Activated T-helper 17 cell treated with anti-CD3 and anti-CD28 coated beads, Interleukin-2, amount 50 U/mL, for 72 hours (primary cell): ENCODE data around the gene ZNF692. TPM values are rescaled to one million over a fixed set of nuclear protein-coding genes. Genes with fewer than 3 reads are reported as not detected.
"Not testable (repeated sequence)": the region's sequence is repeated elsewhere in the genome, so short reads cannot be mapped to it uniquely, and the experiment has no call there.

Source experiments
- ATAC-seq: fragments of 150-1000 bp; cut with Tn5 transposase; replicated peaks from 2 replicates; pipeline ENCODE4 v1.10.0; 2021; ENCODE audit warnings: mild to moderate bottlenecking, moderate library complexity
- H3K27ac Mint-ChIP-seq: one replicate; pipeline ENCODE4 v1.8.0; 2022; ENCODE audit warnings: mixed read lengths
- H3K27me3 Mint-ChIP-seq: one replicate; pipeline ENCODE4 v1.8.0; 2022; ENCODE audit warnings: mixed read lengths
- H3K36me3 Mint-ChIP-seq: one replicate; pipeline ENCODE4 v1.8.0; 2022; ENCODE audit warnings: low read depth, mild to moderate bottlenecking, mixed read lengths
- H3K4me1 Mint-ChIP-seq: one replicate; pipeline ENCODE4 v1.8.0; 2022; ENCODE audit warnings: mixed read lengths
- H3K4me3 Mint-ChIP-seq: one replicate; pipeline ENCODE4 v1.8.0; 2022; ENCODE audit warnings: mild to moderate bottlenecking, mixed read lengths
- H3K9me3 Mint-ChIP-seq: one replicate; pipeline ENCODE4 v1.8.0; 2022; ENCODE audit warnings: mixed read lengths
- total RNA-seq, 2 donors: library from RNA; stranded (reverse); gene quantifications; one replicate each; pipeline ENCODE4 v1.2.3, GENCODE V29; 2022

The ZNF692 gene
- total RNA-seq, 2 donors from 2014 or later: 103 to 108 TPM

GRCh38 chr1:248805876-248806275, 53.0 kb downstream of the ZNF692 start:
- Mint-ChIP-seq H3K36me3 (no peaks in the 10 kb centered on the region), H3K4me1 (peaks cover 7% of the 10 kb centered on the region), H3K27me3 (peaks cover 12% of the 10 kb centered on the region), H3K9me3 (no peaks in the 10 kb centered on the region), H3K27ac (no peak overlapping the region), H3K4me3 (no peak overlapping the region)
- no peak for ATAC-seq

- Mint-ChIP-seq H3K36me3 (no peaks in the 10 kb centered on the region), H3K27ac (peak overlapping the region; percentile 58), H3K27me3 (peaks cover 16% of the 10 kb centered on the region), H3K4me3 (no peak overlapping the region), H3K4me1 (peaks cover 7% of the 10 kb centered on the region), H3K9me3 (no peaks in the 10 kb centered on the region)
- ATAC-seq: no peak
These were observed 53.9 kb downstream of the ZNF692 start for GRCh38 chr1:248804771-248805681.

GRCh38 chr1:248803501-248803900, 55.4 kb downstream of the ZNF692 start:
- not testable (repeated sequence) for H3K36me3 Mint-ChIP-seq, H3K4me1 Mint-ChIP-seq, H3K4me3 Mint-ChIP-seq, H3K9me3 Mint-ChIP-seq, H3K27ac Mint-ChIP-seq, ATAC-seq
- H3K27me3 Mint-ChIP-seq: peaks cover 16% of the 10 kb centered on the region

GRCh38 chr1:248802454-248802853, 56.4 kb downstream of the ZNF692 start:
- H3K27me3 Mint-ChIP-seq: peaks cover 19% of the 10 kb centered on the region
- peaks cover 7% of the 10 kb centered on the region for H3K4me1 Mint-ChIP-seq
- H3K27ac Mint-ChIP-seq: no peak overlapping the region
- H3K36me3 Mint-ChIP-seq: no peaks in the 10 kb centered on the region
- ATAC-seq: no peak
- H3K9me3 Mint-ChIP-seq: no peaks in the 10 kb centered on the region
- no peak overlapping the region for H3K4me3 Mint-ChIP-seq

- ATAC-seq: no peak
- H3K27me3 Mint-ChIP-seq: peaks cover 26% of the 10 kb centered on the region
- H3K36me3 Mint-ChIP-seq: no peaks in the 10 kb centered on the region
- peaks cover 3% of the 10 kb centered on the region for H3K4me1 Mint-ChIP-seq
- H3K9me3 Mint-ChIP-seq: no peaks in the 10 kb centered on the region
- H3K4me3 Mint-ChIP-seq: no peak overlapping the region
- H3K27ac Mint-ChIP-seq: no peak overlapping the region
These were observed 58.4 kb downstream of the ZNF692 start for GRCh38 chr1:248800459-248800858.

Other genes with a start within 250 kb of the ZNF692 start
- gene OR2T11, start 224.0 kb downstream of the ZNF692 start, total RNA-seq: not detected
- not detected for gene OR2T35, start 213.8 kb downstream of the ZNF692 start, total RNA-seq
- gene OR2T27, start 203.6 kb downstream of the ZNF692 start, total RNA-seq: not detected
- gene OR14I1, start 156.3 kb downstream of the ZNF692 start, total RNA-seq: not detected
- gene LYPD8, start 103.3 kb downstream of the ZNF692 start, total RNA-seq: not detected
- gene SH3BP5L, start 33.2 kb downstream of the ZNF692 start, total RNA-seq: 10 to 100 TPM; 21.0 to 25.6 TPM
- 10 to 100 TPM; 36.1 to 38.8 TPM for gene ZNF672, start 20.9 kb downstream of the ZNF692 start, total RNA-seq
- gene PGBD2, start 47.1 kb upstream of the ZNF692 start, total RNA-seq: 1 to 10 TPM; 6.4 to 6.9 TPM